Measurements from ENCODE around the gene LRRC26. TPM values are rescaled to one million over a fixed set of nuclear protein-coding genes. Genes with fewer than 3 reads are reported as not detected.
A peak's percentile ranks its signal among the peaks of the same experiment; 100 is the strongest.

The LRRC26 gene
- total and polyA plus RNA-seq, 2 donors (not counting 3 experiments of a cell fraction or from before 2014, with no cell fraction given): 0.08 TPM; not detected in 1

DNA sequence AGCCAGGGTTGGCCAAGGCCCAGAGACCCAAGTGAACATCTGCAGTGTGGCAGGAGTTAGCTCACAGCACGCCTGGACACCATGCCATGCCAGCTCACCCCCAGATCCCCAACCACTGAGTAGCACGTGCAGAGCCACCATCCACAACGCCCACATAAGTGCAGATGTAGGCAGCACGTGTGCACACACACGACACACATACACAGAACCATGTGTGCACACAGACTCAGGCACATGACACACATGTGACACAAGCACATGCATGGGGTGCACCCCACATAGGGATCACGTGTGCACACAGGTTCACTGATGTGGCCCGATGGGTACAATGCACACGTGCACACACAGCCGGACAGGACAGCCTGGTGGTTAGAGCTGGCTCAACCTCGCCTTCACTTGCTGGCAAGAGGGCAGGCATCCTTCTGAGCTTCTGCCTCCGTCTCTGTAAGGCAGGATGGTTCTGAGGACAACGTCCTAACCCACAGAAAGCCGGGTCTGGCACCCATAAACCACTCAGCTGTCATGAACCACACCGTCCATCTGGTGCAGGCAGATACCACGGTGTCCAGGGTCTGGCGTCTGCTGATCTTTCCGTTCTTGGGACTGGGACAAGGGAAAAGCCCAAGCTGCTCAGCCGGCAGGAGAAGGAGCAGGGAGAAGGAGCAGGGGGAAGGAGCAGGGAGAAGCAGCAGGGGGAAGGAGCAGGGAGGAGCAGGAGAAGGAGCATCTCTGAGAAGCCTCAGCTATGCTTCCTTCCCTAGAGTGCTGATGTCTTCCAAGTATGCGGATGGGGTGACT lies 12.0 kb downstream of the LRRC26 start:
- no peaks in the 10 kb centered on the region for H3K9me3 ChIP-seq (replicated peaks; ENCODE audit: control insufficient read depth, insufficient read depth, low read length)
- no peaks in the 10 kb centered on the region for H3K79me2 ChIP-seq (ENCODE audit: control insufficient read depth, insufficient read depth, low read length)
- no TSS peak for BruUV-seq (replicated peaks)
- H3K4me2 ChIP-seq (ENCODE audit: insufficient read depth, low read length): no peak overlapping the region
- FAIRE-seq (no peak), DNase-seq (ENCODE audit: low read depth, low spot score) (no peak)
- H4K20me1 ChIP-seq (replicated peaks; ENCODE audit: control insufficient read depth, extremely low read depth, insufficient read depth, low read length): no peaks in the 10 kb centered on the region
- H3K27me3 ChIP-seq (ENCODE audit: control insufficient read depth in 2 of 2, insufficient read depth in 2 of 2, low read length in 2 of 2): peaks cover 10 to 21% of the 10 kb centered on the region in 2 experiments
- no peak overlapping the region for H3K27ac ChIP-seq (ENCODE audit: insufficient read depth, low read depth, low read length)
- ChIA-PET CTCF (interaction anchor here (1.1 to 2.1 kb wide), 4 partner anchors 9 to 77 kb away, joined by 3 to 5 read pairs (median 4); partner anchors contain the start of genes ANAPC2 and SSNA1), POLR2A (interaction anchor here (1.3 kb wide), 1 partner anchor 83 kb away, joined by 4 read pairs; the partner anchor contains the start of gene TUBB4B)
- H3K9ac ChIP-seq (replicated peaks; ENCODE audit: extremely low read depth, insufficient read depth, low read length): no peak overlapping the region
- H3K4me3 ChIP-seq (replicated peaks in 1 of 3; ENCODE audit: insufficient read depth in 1 of 3, low read depth in 1 of 3, low read length in 3 of 3): no peak overlapping the region
- H2AFZ ChIP-seq (ENCODE audit: low read depth, low read length): no peak overlapping the region
- TF ChIP-seq JUN (IDR thresholded peaks at IDR 0.05; ENCODE audit: borderline replicate concordance, insufficient read depth, insufficient read length, low read depth): no peak
- TF ChIP-seq, protein P1, sequence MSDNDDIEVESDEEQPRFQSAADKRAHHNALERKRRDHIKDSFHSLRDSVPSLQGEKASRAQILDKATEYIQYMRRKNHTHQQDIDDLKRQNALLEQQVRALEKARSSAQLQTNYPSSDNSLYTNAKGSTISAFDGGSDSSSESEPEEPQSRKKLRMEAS (IDR thresholded peaks at IDR 0.05; ENCODE audit: insufficient read depth, insufficient read length): peak; percentile 74
- dilution Hi-C loops (cut with MboI; ENCODE audit: extremely low pct_ligation_motif_present, low sequenced_read_pairs): no loop called here
- H3K4me1 ChIP-seq (ENCODE audit: control insufficient read depth, extremely low read depth, insufficient read depth, low read length): no peaks in the 10 kb centered on the region
- H3K36me3 ChIP-seq (ENCODE audit: control insufficient read depth in 2 of 2, extremely low read depth in 1 of 2, insufficient read depth in 2 of 2, low read length in 2 of 2): no peaks in the 10 kb centered on the region
- intact Hi-C loops (cut with micrococcal nuclease): no loop called here
- no peaks in the 10 kb centered on the region for H3K9me1 ChIP-seq (replicated peaks; ENCODE audit: control insufficient read depth, extremely low read depth, insufficient read depth, low read length)

DNA sequence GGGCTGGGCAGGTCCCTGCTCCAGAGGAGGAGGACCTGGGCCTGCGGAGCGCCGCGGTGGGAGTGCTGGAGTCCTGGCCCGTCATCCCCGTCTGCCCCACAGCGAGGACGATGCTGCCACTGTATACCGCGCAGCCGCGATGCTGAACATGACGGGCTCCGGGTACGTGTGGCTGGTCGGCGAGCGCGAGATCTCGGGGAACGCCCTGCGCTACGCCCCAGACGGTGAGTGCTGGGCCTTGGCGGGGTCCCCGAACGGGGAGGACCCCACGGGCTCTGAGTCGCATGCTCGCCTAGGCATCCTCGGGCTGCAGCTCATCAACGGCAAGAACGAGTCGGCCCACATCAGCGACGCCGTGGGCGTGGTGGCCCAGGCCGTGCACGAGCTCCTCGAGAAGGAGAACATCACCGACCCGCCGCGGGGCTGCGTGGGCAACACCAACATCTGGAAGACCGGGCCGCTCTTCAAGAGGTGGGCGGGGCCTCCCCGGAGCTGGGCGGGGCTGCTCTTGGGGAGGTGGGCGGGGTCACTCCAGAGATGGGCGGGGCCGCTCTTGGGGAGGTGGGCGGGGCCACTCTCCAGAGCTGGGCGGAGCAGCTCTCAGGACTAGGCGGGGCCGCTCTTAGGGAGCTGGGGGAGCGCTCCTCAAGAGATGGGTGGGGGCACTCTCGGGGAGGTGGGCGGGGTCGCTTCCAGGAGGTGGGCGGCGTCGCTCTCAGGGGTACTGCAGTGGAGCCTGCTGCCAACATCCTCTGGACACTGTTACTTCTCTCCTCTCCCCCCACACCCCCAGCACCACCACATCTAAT lies 13.1 kb downstream of the LRRC26 start:
- no peak overlapping the region for H3K4me3 ChIP-seq (replicated peaks in 1 of 3; ENCODE audit: insufficient read depth in 1 of 3, low read depth in 1 of 3, low read length in 3 of 3)
- intact Hi-C loops (cut with micrococcal nuclease): no loop called here
- H3K9ac ChIP-seq (replicated peaks; ENCODE audit: extremely low read depth, insufficient read depth, low read length): no peak overlapping the region
- no peaks in the 10 kb centered on the region for H3K79me2 ChIP-seq (ENCODE audit: control insufficient read depth, insufficient read depth, low read length)
- dilution Hi-C loops (cut with MboI; ENCODE audit: extremely low pct_ligation_motif_present, low sequenced_read_pairs): no loop called here
- no TSS peak for BruUV-seq (replicated peaks)
- H3K36me3 ChIP-seq (ENCODE audit: control insufficient read depth in 2 of 2, extremely low read depth in 1 of 2, insufficient read depth in 2 of 2, low read length in 2 of 2): no peaks in the 10 kb centered on the region
- CTCF ChIA-PET: interaction anchor here (0.7 to 2.1 kb wide), 6 partner anchors 10 to 78 kb away, joined by 3 to 5 read pairs (median 3); partner anchors contain the start of genes ANAPC2, RNF224 and SSNA1
- no peak overlapping the region for H3K4me2 ChIP-seq (ENCODE audit: insufficient read depth, low read length)
- FAIRE-seq: no peak
- DNase-seq (ENCODE audit: low read depth, low spot score): peak; percentile 21
- peaks cover 2 to 14% of the 10 kb centered on the region in 2 experiments for H3K27me3 ChIP-seq (ENCODE audit: control insufficient read depth in 2 of 2, insufficient read depth in 2 of 2, low read length in 2 of 2)
- no peaks in the 10 kb centered on the region for H3K4me1 ChIP-seq (ENCODE audit: control insufficient read depth, extremely low read depth, insufficient read depth, low read length)
- H2AFZ ChIP-seq (ENCODE audit: low read depth, low read length): peak overlapping the region; percentile 44
- H3K9me1 ChIP-seq (replicated peaks; ENCODE audit: control insufficient read depth, extremely low read depth, insufficient read depth, low read length): no peaks in the 10 kb centered on the region
- no peaks in the 10 kb centered on the region for H4K20me1 ChIP-seq (replicated peaks; ENCODE audit: control insufficient read depth, extremely low read depth, insufficient read depth, low read length)
- TF ChIP-seq, protein P1 (IDR thresholded peaks at IDR 0.05; ENCODE audit: insufficient read depth, insufficient read length): no peak
- no peak for TF ChIP-seq POLR2AphosphoS5 (IDR thresholded peaks at IDR 0.05; ENCODE audit: insufficient read depth, low read depth, low read length)
- no peak for TF ChIP-seq POLR2A (IDR thresholded peaks at IDR 0.05; ENCODE audit: low read depth, low read length)
- no peak for TF ChIP-seq JUN (IDR thresholded peaks at IDR 0.05; ENCODE audit: borderline replicate concordance, insufficient read depth, insufficient read length, low read depth)
- peak; percentile 59 for TF ChIP-seq EZH2 (IDR thresholded peaks at IDR 0.05; ENCODE audit: borderline replicate concordance, low read depth, low read length, severe bottlenecking)
- POLR2A ChIA-PET: interaction anchor here (0.6 to 1.3 kb wide), 3 partner anchors 84 to 146 kb away, joined by 4 to 6 read pairs (median 5); partner anchors contain the start of genes NRARP and TUBB4B
- H3K27ac ChIP-seq (ENCODE audit: insufficient read depth, low read depth, low read length): no peak overlapping the region
- no peaks in the 10 kb centered on the region for H3K9me3 ChIP-seq (replicated peaks; ENCODE audit: control insufficient read depth, insufficient read depth, low read length)

All from endothelial cell of umbilical vein (primary cell).